DOHH2 (cell line): ENCODE data around the gene LRRC25.

Experiments
- H3F3A ChIP-seq: fragments of 200-600 bp; sonication (generic), shearing (Covaris generic); 2 replicates; pipeline ENCODE4 v1.6.0; 2016; ENCODE audit warnings: antibody characterized with exemption, mild to moderate bottlenecking; ENCODE audit not compliant: control insufficient read depth, insufficient read depth
- H3K27ac ChIP-seq: fragments of 200-600 bp; sonication (generic); 2 replicates; pipeline ENCODE4 v1.5.1; 2014; ENCODE audit warnings: low read depth, mild to moderate bottlenecking, low read length, moderate library complexity
- H3K27me3 ChIP-seq: fragments of 200-600 bp; sonication (generic); 2 replicates; pipeline ENCODE4 v1.6.1; 2014; ENCODE audit warnings: mild to moderate bottlenecking, low read length, mixed read lengths; ENCODE audit not compliant: control insufficient read depth
- H3K36me3 ChIP-seq: fragments of 200-600 bp; sonication (generic); 2 replicates; pipeline ENCODE4 v1.6.1; 2014; ENCODE audit warnings: mild to moderate bottlenecking, low read length, moderate library complexity, mixed read lengths; ENCODE audit not compliant: control insufficient read depth
- H3K4me1 ChIP-seq: fragments of 200-600 bp; sonication (generic); 2 replicates; pipeline ENCODE4 v1.6.1; 2014; ENCODE audit warnings: mild to moderate bottlenecking, low read length, mixed read lengths; ENCODE audit not compliant: control insufficient read depth
- H3K4me2 ChIP-seq: fragments of 200-600 bp; sonication (generic); 2 replicates; pipeline ENCODE4 v1.6.0; 2014; ENCODE audit warnings: mild to moderate bottlenecking, low read length, moderate library complexity
- H3K4me3 ChIP-seq: fragments of 200-600 bp; sonication (generic); 2 replicates; pipeline ENCODE4 v1.5.1; 2014; ENCODE audit warnings: mild to moderate bottlenecking, low read length, mixed read lengths
- H3K79me2 ChIP-seq: fragments of 200-600 bp; sonication (generic); 2 replicates; pipeline ENCODE4 v1.6.1; 2014; ENCODE audit warnings: mild to moderate bottlenecking, low read length, mixed read lengths; ENCODE audit not compliant: control insufficient read depth
- H3K9me2 ChIP-seq: fragments of 200-600 bp; sonication (generic); replicated peaks from 2 replicates; pipeline ENCODE4 v1.6.1; 2014; ENCODE audit warnings: mild to moderate bottlenecking, low read length, mixed read lengths; ENCODE audit not compliant: control insufficient read depth
- H3K9me3 ChIP-seq: fragments of 200-600 bp; sonication (generic); 2 replicates; pipeline ENCODE4 v1.6.1; 2014; ENCODE audit warnings: antibody characterized with exemption, low read length, mixed read lengths; ENCODE audit not compliant: control insufficient read depth, insufficient read depth
- H4K20me1 ChIP-seq: fragments of 200-600 bp; sonication (generic); 2 replicates; pipeline ENCODE4 v1.6.0; 2014; ENCODE audit warnings: low read depth, mild to moderate bottlenecking, antibody characterized with exemption, low read length, moderate library complexity; ENCODE audit not compliant: control insufficient read depth, insufficient read depth
- EZH2phosphoT487 ChIP-seq: fragments of 200-600 bp; sonication (generic); IDR thresholded peaks from 2 replicates; pipeline ENCODE4 v1.6.1; 2017; ENCODE audit warnings: borderline replicate concordance, mild to moderate bottlenecking, antibody characterized with exemption, low read length, moderate library complexity, mixed read lengths
- TF ChIP-seq, protein P1 (sequence below): fragments of 200-600 bp; sonication (generic); IDR thresholded peaks from one replicate; pipeline ENCODE4 v1.5.1; 2014; ENCODE audit warnings: antibody characterized with exemption, mild to moderate bottlenecking, low read depth, low read length; ENCODE audit not compliant: poor library complexity, severe bottlenecking

The LRRC25 gene

DNA sequence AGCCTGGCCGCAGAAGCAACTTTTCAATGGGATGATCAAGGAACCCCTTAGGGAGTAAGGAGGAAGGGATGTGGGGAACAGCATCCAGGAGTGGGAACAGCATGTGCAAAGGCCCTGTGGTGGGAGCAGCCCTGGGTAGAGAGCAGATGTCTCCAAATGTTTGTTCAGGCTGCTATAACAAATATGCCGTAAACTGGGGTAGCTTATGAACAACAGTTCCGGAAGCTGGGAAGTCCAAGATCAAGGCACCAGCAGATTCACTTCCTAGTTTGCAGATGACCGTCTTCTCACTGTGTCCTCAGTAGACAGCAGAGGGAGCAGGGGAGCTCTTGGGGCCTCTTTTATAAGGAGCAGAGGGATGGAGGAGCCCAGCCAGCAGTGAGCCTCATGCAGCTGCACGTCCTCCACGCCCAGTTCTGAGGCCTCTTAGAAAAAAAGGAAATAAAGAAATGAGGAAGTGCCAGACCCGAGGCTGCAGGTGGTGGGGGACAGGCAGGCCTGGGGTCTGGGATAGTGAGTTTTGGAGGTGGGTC is 4.2 kb upstream of the LRRC25 start:
- peak overlapping the region; percentile 87 for H3K27ac ChIP-seq
- H3K79me2 ChIP-seq: no peaks in the 10 kb centered on the region
- no peaks in the 10 kb centered on the region for H3K9me2 ChIP-seq
- no peaks in the 10 kb centered on the region for H3K36me3 ChIP-seq
- H3K4me1 ChIP-seq: peaks cover 57% of the 10 kb centered on the region
- H3F3A ChIP-seq: peaks cover 16% of the 10 kb centered on the region
- H4K20me1 ChIP-seq: no peaks in the 10 kb centered on the region
- peak overlapping the region; percentile 78 for H3K4me3 ChIP-seq
- peaks cover 5% of the 10 kb centered on the region; the same call in 1 of the 2 replicates for H3K27me3 ChIP-seq
- no peaks in the 10 kb centered on the region for H3K9me3 ChIP-seq
- peak overlapping the region; percentile 98 for H3K4me2 ChIP-seq
- TF ChIP-seq EZH2phosphoT487: no peak
- TF ChIP-seq, protein P1, sequence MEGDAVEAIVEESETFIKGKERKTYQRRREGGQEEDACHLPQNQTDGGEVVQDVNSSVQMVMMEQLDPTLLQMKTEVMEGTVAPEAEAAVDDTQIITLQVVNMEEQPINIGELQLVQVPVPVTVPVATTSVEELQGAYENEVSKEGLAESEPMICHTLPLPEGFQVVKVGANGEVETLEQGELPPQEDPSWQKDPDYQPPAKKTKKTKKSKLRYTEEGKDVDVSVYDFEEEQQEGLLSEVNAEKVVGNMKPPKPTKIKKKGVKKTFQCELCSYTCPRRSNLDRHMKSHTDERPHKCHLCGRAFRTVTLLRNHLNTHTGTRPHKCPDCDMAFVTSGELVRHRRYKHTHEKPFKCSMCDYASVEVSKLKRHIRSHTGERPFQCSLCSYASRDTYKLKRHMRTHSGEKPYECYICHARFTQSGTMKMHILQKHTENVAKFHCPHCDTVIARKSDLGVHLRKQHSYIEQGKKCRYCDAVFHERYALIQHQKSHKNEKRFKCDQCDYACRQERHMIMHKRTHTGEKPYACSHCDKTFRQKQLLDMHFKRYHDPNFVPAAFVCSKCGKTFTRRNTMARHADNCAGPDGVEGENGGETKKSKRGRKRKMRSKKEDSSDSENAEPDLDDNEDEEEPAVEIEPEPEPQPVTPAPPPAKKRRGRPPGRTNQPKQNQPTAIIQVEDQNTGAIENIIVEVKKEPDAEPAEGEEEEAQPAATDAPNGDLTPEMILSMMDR: peak; percentile 79

DNA sequence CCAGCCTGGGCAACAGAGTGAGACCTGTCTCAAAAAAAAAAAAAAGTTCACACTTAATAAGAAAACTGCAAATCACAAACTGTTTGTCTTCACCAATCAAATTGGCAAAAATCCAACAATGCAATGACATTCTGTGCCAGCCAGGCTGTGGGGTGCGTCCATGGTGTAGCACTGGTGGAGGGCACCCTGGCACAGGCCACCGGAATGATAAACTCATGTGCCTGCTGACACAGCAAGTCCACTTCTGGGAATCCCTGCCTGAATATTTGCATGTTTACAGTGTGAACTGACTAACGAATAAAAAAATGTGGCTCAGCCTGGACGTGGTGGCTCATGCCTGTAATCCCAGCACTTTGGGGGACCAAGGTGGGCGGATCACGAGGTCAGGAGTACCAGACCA is 1.6 kb upstream of the LRRC25 start:
- Histone ChIP-seq H3K27ac (no peak overlapping the region), H3K9me2 (no peaks in the 10 kb centered on the region), H3K79me2 (no peaks in the 10 kb centered on the region), H3K9me3 (no peaks in the 10 kb centered on the region), H3K36me3 (no peaks in the 10 kb centered on the region), H3K27me3 (peaks cover 5% of the 10 kb centered on the region; the same call in 1 of the 2 replicates), H3K4me1 (peaks cover 55% of the 10 kb centered on the region), H3F3A (peaks cover 16% of the 10 kb centered on the region), H4K20me1 (no peaks in the 10 kb centered on the region), H3K4me2 (no peak overlapping the region), H3K4me3 (no peak overlapping the region)
- no peak for TF ChIP-seq EZH2phosphoT487
- TF ChIP-seq, protein P1: no peak

DNA sequence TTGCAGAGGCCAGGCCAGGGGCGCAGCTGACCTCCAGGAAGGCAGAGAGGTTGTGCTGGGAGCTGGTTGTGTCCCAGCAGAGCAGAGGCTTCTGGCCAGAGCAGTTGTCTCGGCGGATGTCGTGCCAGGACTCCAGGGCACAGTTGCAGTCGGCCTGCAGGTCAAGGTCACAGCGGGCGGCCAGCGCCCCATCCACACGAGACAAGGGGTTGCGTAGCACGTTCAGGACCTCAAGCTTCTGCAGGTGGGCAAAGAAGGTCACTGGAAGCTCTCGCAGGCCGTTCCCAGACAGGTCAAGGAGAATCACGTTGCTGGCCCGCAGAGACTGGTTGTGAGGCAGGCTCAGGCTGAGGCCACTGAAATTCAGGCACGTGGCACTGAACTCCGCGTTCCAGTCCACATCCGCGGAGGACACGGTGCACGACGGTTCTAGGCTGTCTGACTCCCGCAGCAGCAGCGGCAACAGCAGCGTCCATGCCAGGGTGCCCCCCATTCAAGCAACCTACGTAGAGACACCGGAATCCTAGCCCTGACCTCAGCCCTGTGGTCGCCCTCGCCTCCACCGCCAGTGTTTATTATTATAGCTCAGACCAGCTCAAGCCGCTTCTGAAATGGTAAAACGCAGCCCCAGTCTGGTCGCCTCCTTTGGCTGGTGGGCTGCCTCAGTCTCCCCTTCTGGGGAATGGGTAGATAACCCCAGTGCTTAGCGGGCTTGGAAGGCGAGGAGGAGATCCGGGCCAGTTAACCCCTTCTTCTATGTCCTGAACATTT is 766 bp downstream of the LRRC25 start:
- H3K27me3 ChIP-seq: peaks cover 8% of the 10 kb centered on the region; the same call in 1 of the 2 replicates
- peak overlapping the region; percentile 56 for H3K4me3 ChIP-seq

More for the DNA sequence above, 766 bp downstream of the LRRC25 start:
- peaks cover 55% of the 10 kb centered on the region for H3K4me1 ChIP-seq
- H3K9me2 ChIP-seq: no peaks in the 10 kb centered on the region
- H3F3A ChIP-seq: peaks cover 8% of the 10 kb centered on the region
- H3K36me3 ChIP-seq: no peaks in the 10 kb centered on the region
- H3K79me2 ChIP-seq: no peaks in the 10 kb centered on the region
- H3K4me2 ChIP-seq: peak overlapping the region; percentile 83
- TF ChIP-seq, protein P1: no peak
- TF ChIP-seq EZH2phosphoT487: no peak
- H3K27ac ChIP-seq: no peak overlapping the region
- no peaks in the 10 kb centered on the region for H3K9me3 ChIP-seq
- H4K20me1 ChIP-seq: no peaks in the 10 kb centered on the region
